SK-N-SH treated with all-trans-retinoic acid at 6 μM for 48 hours (cell line): ENCODE data around the gene AFAP1.

Experiments used
- ARNTL ChIP-seq: fragments of 450-650 bp; formaldehyde crosslinking; IDR thresholded peaks from 2 replicates; pipeline ENCODE4 v1.5.0; 2020; ENCODE audit warnings: low read depth, mild to moderate bottlenecking, moderate library complexity, borderline replicate concordance
- BACH2 ChIP-seq: fragments of 250-450 bp; sonication (Bioruptor Pico); IDR thresholded peaks from 2 replicates; pipeline ENCODE4 v1.9.0; 2021; ENCODE audit warnings: mild to moderate bottlenecking, borderline replicate concordance
- TF ChIP-seq, protein P1 (sequence below): fragments of 250-450 bp; sonication (Bioruptor Pico); IDR thresholded peaks from 2 replicates; pipeline ENCODE4 v1.5.1; 2020; ENCODE audit warnings: low read depth, mild to moderate bottlenecking, moderate library complexity
- TF ChIP-seq, protein P2 (sequence below): fragments of 250-450 bp; sonication (Bioruptor Pico); IDR thresholded peaks from 2 replicates; pipeline ENCODE4 v1.5.0; 2020; ENCODE audit warnings: mild to moderate bottlenecking, moderate library complexity
- TF ChIP-seq, protein P3 (sequence below): fragments of 250-450 bp; sonication (Bioruptor Pico); IDR thresholded peaks from 2 replicates; pipeline ENCODE4 v1.5.1; 2021; ENCODE audit warnings: mild to moderate bottlenecking, moderate library complexity

DNA sequence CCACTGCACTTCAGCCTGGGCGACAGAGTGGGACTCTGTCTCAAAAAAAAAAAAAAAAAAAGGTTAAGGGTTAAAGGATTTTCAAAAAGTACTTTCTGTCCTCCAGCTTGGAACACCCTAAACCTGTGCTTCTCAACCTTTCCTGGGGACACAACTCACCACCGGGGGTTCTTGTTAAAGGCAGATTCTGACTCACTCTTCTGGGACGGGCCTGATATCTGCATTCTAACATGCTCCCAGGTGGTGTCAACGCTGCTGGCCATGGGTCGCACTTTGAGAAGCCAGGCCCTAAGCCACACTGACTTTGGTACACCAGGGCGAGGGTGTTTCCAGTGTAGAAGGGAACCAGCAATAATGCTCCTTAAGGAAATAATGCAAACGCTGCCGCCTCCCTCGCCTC is 46.1 kb downstream of the AFAP1 start:
- TF ChIP-seq, protein P1, sequence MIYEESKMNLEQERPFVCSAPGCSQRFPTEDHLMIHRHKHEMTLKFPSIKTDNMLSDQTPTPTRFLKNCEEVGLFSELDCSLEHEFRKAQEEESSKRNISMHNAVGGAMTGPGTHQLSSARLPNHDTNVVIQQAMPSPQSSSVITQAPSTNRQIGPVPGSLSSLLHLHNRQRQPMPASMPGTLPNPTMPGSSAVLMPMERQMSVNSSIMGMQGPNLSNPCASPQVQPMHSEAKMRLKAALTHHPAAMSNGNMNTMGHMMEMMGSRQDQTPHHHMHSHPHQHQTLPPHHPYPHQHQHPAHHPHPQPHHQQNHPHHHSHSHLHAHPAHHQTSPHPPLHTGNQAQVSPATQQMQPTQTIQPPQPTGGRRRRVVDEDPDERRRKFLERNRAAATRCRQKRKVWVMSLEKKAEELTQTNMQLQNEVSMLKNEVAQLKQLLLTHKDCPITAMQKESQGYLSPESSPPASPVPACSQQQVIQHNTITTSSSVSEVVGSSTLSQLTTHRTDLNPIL (CRISPR knock-in tag) = no peak
- TF ChIP-seq ARNTL (CRISPR knock-in tag) (no peak), BACH2 (no peak)
- TF ChIP-seq, protein P2, sequence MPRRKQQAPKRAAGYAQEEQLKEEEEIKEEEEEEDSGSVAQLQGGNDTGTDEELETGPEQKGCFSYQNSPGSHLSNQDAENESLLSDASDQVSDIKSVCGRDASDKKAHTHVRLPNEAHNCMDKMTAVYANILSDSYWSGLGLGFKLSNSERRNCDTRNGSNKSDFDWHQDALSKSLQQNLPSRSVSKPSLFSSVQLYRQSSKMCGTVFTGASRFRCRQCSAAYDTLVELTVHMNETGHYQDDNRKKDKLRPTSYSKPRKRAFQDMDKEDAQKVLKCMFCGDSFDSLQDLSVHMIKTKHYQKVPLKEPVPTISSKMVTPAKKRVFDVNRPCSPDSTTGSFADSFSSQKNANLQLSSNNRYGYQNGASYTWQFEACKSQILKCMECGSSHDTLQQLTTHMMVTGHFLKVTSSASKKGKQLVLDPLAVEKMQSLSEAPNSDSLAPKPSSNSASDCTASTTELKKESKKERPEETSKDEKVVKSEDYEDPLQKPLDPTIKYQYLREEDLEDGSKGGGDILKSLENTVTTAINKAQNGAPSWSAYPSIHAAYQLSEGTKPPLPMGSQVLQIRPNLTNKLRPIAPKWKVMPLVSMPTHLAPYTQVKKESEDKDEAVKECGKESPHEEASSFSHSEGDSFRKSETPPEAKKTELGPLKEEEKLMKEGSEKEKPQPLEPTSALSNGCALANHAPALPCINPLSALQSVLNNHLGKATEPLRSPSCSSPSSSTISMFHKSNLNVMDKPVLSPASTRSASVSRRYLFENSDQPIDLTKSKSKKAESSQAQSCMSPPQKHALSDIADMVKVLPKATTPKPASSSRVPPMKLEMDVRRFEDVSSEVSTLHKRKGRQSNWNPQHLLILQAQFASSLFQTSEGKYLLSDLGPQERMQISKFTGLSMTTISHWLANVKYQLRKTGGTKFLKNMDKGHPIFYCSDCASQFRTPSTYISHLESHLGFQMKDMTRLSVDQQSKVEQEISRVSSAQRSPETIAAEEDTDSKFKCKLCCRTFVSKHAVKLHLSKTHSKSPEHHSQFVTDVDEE = no peak
- TF ChIP-seq, protein P3, sequence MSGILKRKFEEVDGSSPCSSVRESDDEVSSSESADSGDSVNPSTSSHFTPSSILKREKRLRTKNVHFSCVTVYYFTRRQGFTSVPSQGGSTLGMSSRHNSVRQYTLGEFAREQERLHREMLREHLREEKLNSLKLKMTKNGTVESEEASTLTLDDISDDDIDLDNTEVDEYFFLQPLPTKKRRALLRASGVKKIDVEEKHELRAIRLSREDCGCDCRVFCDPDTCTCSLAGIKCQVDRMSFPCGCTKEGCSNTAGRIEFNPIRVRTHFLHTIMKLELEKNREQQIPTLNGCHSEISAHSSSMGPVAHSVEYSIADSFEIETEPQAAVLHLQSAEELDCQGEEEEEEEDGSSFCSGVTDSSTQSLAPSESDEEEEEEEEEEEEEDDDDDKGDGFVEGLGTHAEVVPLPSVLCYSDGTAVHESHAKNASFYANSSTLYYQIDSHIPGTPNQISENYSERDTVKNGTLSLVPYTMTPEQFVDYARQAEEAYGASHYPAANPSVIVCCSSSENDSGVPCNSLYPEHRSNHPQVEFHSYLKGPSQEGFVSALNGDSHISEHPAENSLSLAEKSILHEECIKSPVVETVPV = no peak
